Endothelial cell of umbilical vein (primary cell): Measurements from ENCODE around the gene ATP1B1. TPM values are rescaled to one million over a fixed set of nuclear protein-coding genes. Genes with fewer than 3 reads are reported as not detected.

Source experiments
- BruUV-seq: library from RNA; stranded (reverse); fragments of 400-500 nt; replicated peaks from 2 replicates; lab custom pipeline; 2021; lab: Mats Ljungman, UMichigan
- CTCF ChIA-PET: fragments of 300-600, 350-600 bp; sonication (Branson Sonifier 250); formaldehyde crosslinking; loops from one replicate; lab custom pipeline; 2021; ENCODE audit warnings: antibody characterized with exemption, inconsistent platforms; lab: Charles Lee
- POLR2A ChIA-PET: fragments of 300-600, 350-600 bp; sonication (Branson Sonifier 250); formaldehyde crosslinking; loops from one replicate; lab custom pipeline; 2021; ENCODE audit warnings: antibody characterized with exemption, inconsistent platforms; lab: Charles Lee
- DNase-seq: peaks from one replicate; pipeline ENCODE4 v3.0.0-alpha.2; 2011; ENCODE audit warnings: low read depth, low spot score
- FAIRE-seq: peaks from 2 replicates; lab custom pipeline; 2011; peaks lifted over from hg19 to GRCh38; lab: Jason Lieb, UNC
- H2AFZ ChIP-seq: 2 replicates; pipeline ENCODE4 v1.6.0; 2012; ENCODE audit warnings: low read depth, low read length, control low read depth, inconsistent platforms
- H3K27ac ChIP-seq: 2 replicates; pipeline ENCODE4 v1.5.1; 2011; ENCODE audit warnings: low read depth, mild to moderate bottlenecking, control low read depth, low read length, moderate library complexity; ENCODE audit not compliant: insufficient read depth
- H3K27me3 ChIP-seq, 2 experiments: 2 replicates each; pipeline versions ENCODE4 v1.6.0 to v1.6.1; 2011; ENCODE audit warnings: low read length in 2 of 2, mixed read lengths in 1 of 2; ENCODE audit not compliant: control insufficient read depth in 2 of 2, insufficient read depth in 2 of 2
- H3K36me3 ChIP-seq, 2 experiments: 2 replicates in 1 of 2; 3 replicates in 1 of 2; pipeline ENCODE4 v1.5.1; 2011; ENCODE audit warnings: low read length in 2 of 2, mild to moderate bottlenecking in 1 of 2, moderate library complexity in 1 of 2; ENCODE audit not compliant: control insufficient read depth in 2 of 2, insufficient read depth in 2 of 2; ENCODE audit errors: extremely low read depth in 1 of 2
- H3K4me1 ChIP-seq: 3 replicates; pipeline ENCODE4 v1.5.1; 2011; ENCODE audit warnings: mild to moderate bottlenecking, low read length; ENCODE audit not compliant: control insufficient read depth, insufficient read depth; ENCODE audit errors: extremely low read depth
- H3K4me2 ChIP-seq: 2 replicates; pipeline ENCODE4 v1.6.1; 2011; ENCODE audit warnings: low read length, control low read depth, mixed read lengths; ENCODE audit not compliant: insufficient read depth
- H3K4me3 ChIP-seq, 3 experiments: fragments of 200-600 bp in 1 of 3; sonication (generic), shearing (Covaris generic) in 1 of 3; replicated peaks in 1 of 3; 2 replicates each; pipeline ENCODE4 v1.5.1; 2011 to 2016; ENCODE audit warnings: control low read depth in 3 of 3, low read length in 3 of 3, mild to moderate bottlenecking in 2 of 3, inconsistent platforms in 1 of 3, low read depth in 1 of 3, moderate library complexity in 1 of 3; ENCODE audit not compliant: insufficient read depth in 1 of 3
- H3K79me2 ChIP-seq: 2 replicates; pipeline ENCODE4 v1.6.0; 2012; ENCODE audit warnings: low read length, inconsistent platforms; ENCODE audit not compliant: control insufficient read depth, insufficient read depth
- H3K9ac ChIP-seq: replicated peaks from 2 replicates; pipeline ENCODE3; 2011; ENCODE audit warnings: low read length, control low read depth; ENCODE audit not compliant: insufficient read depth; ENCODE audit errors: extremely low read depth
- H3K9me1 ChIP-seq: replicated peaks from 3 replicates; pipeline ENCODE4 v1.6.0; 2011; ENCODE audit warnings: mild to moderate bottlenecking, low read length; ENCODE audit not compliant: control insufficient read depth, insufficient read depth; ENCODE audit errors: extremely low read depth
- H3K9me3 ChIP-seq: replicated peaks from 2 replicates; pipeline ENCODE4 v1.5.1; 2012; ENCODE audit warnings: low read length, inconsistent platforms; ENCODE audit not compliant: control insufficient read depth, insufficient read depth
- H4K20me1 ChIP-seq: replicated peaks from 2 replicates; pipeline ENCODE3; 2011; ENCODE audit warnings: mild to moderate bottlenecking, low read length; ENCODE audit not compliant: control insufficient read depth, insufficient read depth; ENCODE audit errors: extremely low read depth
- CTCF ChIP-seq, 2 donors: IDR thresholded peaks; 1 replicate in 1 of 2; 2 replicates in 1 of 2; pipeline ENCODE4 v1.5.1; 2011; ENCODE audit warnings: low read length in 2 of 2, mild to moderate bottlenecking in 2 of 2, moderate library complexity in 2 of 2, control low read depth in 1 of 2, inconsistent platforms in 1 of 2, low read depth in 1 of 2; ENCODE audit not compliant: insufficient read depth in 1 of 2; ENCODE audit errors: extremely low read depth in 1 of 2
- EZH2 ChIP-seq: IDR thresholded peaks from 2 replicates; pipeline ENCODE4 v1.6.1; 2012; ENCODE audit warnings: borderline replicate concordance, low read depth, mild to moderate bottlenecking, moderate library complexity, low read length, inconsistent platforms; ENCODE audit not compliant: severe bottlenecking
- FOS ChIP-seq: IDR thresholded peaks from 2 replicates; pipeline ENCODE4 v1.6.1; 2011; ENCODE audit warnings: mild to moderate bottlenecking, low read length, moderate library complexity, borderline replicate concordance; ENCODE audit not compliant: insufficient read depth
- GATA2 ChIP-seq: IDR thresholded peaks from 2 replicates; pipeline ENCODE4 v1.7.0; 2011; ENCODE audit warnings: low read depth, mild to moderate bottlenecking, moderate library complexity, mixed read lengths, low read length; ENCODE audit not compliant: insufficient read length, insufficient read depth
- JUN ChIP-seq: IDR thresholded peaks from 2 replicates; pipeline ENCODE4 v1.6.1; 2011; ENCODE audit warnings: borderline replicate concordance, low read depth; ENCODE audit not compliant: insufficient read length, insufficient read depth
- MAX ChIP-seq: IDR thresholded peaks from 2 replicates; pipeline ENCODE4 v1.6.1; 2011; ENCODE audit not compliant: insufficient read depth, insufficient read length
- MYC ChIP-seq: IDR thresholded peaks from one replicate; pipeline ENCODE4 v1.6.1; 2011; ENCODE audit warnings: mild to moderate bottlenecking, low read depth, low read length
- POLR2A ChIP-seq: IDR thresholded peaks from 2 replicates; pipeline ENCODE4 v1.6.1; 2012; ENCODE audit warnings: low read depth, mild to moderate bottlenecking, control low read depth, low read length
- POLR2AphosphoS5 ChIP-seq: IDR thresholded peaks from 2 replicates; pipeline ENCODE4 v1.6.1; 2012; ENCODE audit warnings: low read depth, mild to moderate bottlenecking, control low read depth, low read length, moderate library complexity; ENCODE audit not compliant: insufficient read depth
- dilution Hi-C: fragments of 300-500 bp; cut with MboI; formaldehyde crosslinking; loops from one replicate; pipeline ENCODE4 v1.15.0; 2019; ENCODE audit warnings: low sequenced_read_pairs; ENCODE audit not compliant: extremely low pct_ligation_motif_present
- intact Hi-C: fragments of 100-400 bp; cut with micrococcal nuclease; formaldehyde crosslinking; loops from one replicate; pipeline ENCODE4 v1.10.0; 2022
- polyA plus RNA-seq, 4 experiments: library from polyadenylated mRNA; depleted of rRNA in 3 of 4; stranded (reverse) in 3 of 4; unstranded in 1 of 4; fragments of >200 nt; gene quantifications; 2 replicates each; pipeline versions ENCODE4 v1.2.1 to v1.2.3, GENCODE V29; 2011 to 2012; ENCODE audit warnings: missing spikeins in 1 of 4
- total RNA-seq: library from RNA; stranded (reverse); gene quantifications from 2 replicates; pipeline ENCODE4 v1.2.3, GENCODE V29; 2021

Gene ATP1B1
- total and polyA plus RNA-seq, 2 donors (not counting 3 experiments of a cell fraction or from before 2014, with no cell fraction given) = 14.3 to 56.1 TPM

- no peak overlapping the region for H3K27ac ChIP-seq
- dilution Hi-C loops (no loop called here), intact Hi-C loops (no loop called here)
- H3K4me2 ChIP-seq = no peak overlapping the region
- H3K9ac ChIP-seq = no peak overlapping the region
- no peak for FAIRE-seq
- H3K4me3 ChIP-seq = no peak overlapping the region
- DNase-seq = no peak
- POLR2A ChIA-PET = no interaction called here
- CTCF ChIA-PET = interaction anchor here (1.2 to 3.0 kb wide), 2 partner anchors 9 to 516 kb away, joined by 5 to 14 read pairs; no protein-coding TSS in a partner anchor
- BruUV-seq = no TSS peak
- no peaks in the 10 kb centered on the region for H3K9me3 ChIP-seq
- H3K9me1 ChIP-seq = no peaks in the 10 kb centered on the region
- H3K27me3 ChIP-seq = no peaks in the 10 kb centered on the region
- no peaks in the 10 kb centered on the region for H4K20me1 ChIP-seq
- no peaks in the 10 kb centered on the region for H3K4me1 ChIP-seq
- H3K79me2 ChIP-seq = peaks cover 53% of the 10 kb centered on the region
- H3K36me3 ChIP-seq = no peaks in the 10 kb centered on the region
- no peak overlapping the region for H2AFZ ChIP-seq
- TF ChIP-seq POLR2A (no peak), MYC (no peak), MAX (no peak), GATA2 (no peak), FOS (no peak), POLR2AphosphoS5 (no peak), EZH2 (no peak), CTCF (IDR thresholded peaks at IDR 0.05; ENCODE audit: extremely low read depth in 1 of 2, insufficient read depth in 1 of 2, low read depth in 1 of 2, low read length in 2 of 2) (no peak), JUN (no peak)
These were observed 13.6 kb downstream of the ATP1B1 start for GRCh38 chr1:169120066-169120465.
